K562 treated with DMSO at 1 percent for 48 hours (cell line): ENCODE data around the gene SSTR1. TPM values are rescaled to one million over a fixed set of nuclear protein-coding genes. Genes with fewer than 3 reads are reported as not detected.

ENCODE experiments used
- total RNA-seq: library from RNA; unstranded; fragments of 300-600 nt; gene quantifications from 2 replicates; pipeline ENCODE4 v1.2.3, GENCODE V29; 2022; ENCODE audit warnings: low replicate concordance; ENCODE audit errors: extremely low read depth

Gene SSTR1
- not detected in 2 replicates for total RNA-seq

GRCh38 chr14:38207736-38208617 lies at the start of gene SSTR1:
SSTR1 (plus strand) TSS chr14:38207904; CDS start chr14:38209390, 1,486 bp downstream.

GRCh38 chr14:38255673-38256532 lies 48.2 kb downstream of the SSTR1 start, which contains the start of gene CLEC14A:
CLEC14A (minus strand) TSS chr14:38256093; CDS start chr14:38256022, 71 bp downstream.

Other genes with a start within 250 kb of the SSTR1 start
- gene CLEC14A, start 48.2 kb downstream of the SSTR1 start, total RNA-seq: not detected in 2 replicates